Measurements from ENCODE around the gene UBA52. TPM values are rescaled to one million over a fixed set of nuclear protein-coding genes. Genes with fewer than 3 reads are reported as not detected.

The UBA52 gene
- total and polyA plus RNA-seq, 2 of the 13 experiments (the other 11 are each of a cell fraction or from before 2014, with no cell fraction given): 959 to 1,782 TPM

- TF ChIP-seq ZNF318 (CRISPR knock-in tag; IDR thresholded peaks at IDR 0.05) (no peak), ZBTB7A (CRISPR knock-in tag; IDR thresholded peaks at IDR 0.05) (0 out of 2 replicates have a peak, but pooled peaks have one; percentile 24), ARID2 (CRISPR knock-in tag; IDR thresholded peaks at IDR 0.05; ENCODE audit: borderline replicate concordance) (no peak), ZNF577 (CRISPR knock-in tag; IDR thresholded peaks at IDR 0.05; ENCODE audit: borderline replicate concordance, low read depth) (no peak), ZNF512 (CRISPR knock-in tag; IDR thresholded peaks at IDR 0.05) (no peak), ZNF784 (CRISPR knock-in tag; IDR thresholded peaks at IDR 0.05; ENCODE audit: borderline replicate concordance) (no peak), ZNF83 (CRISPR knock-in tag; IDR thresholded peaks at IDR 0.05; ENCODE audit: borderline replicate concordance) (peak; percentile 20; the same call in 1 of the 2 replicates), LRRFIP1 (CRISPR knock-in tag; conservative IDR thresholded peaks at IDR 0.05) (no peak), ZNF607 (CRISPR knock-in tag; IDR thresholded peaks at IDR 0.05; ENCODE audit: borderline replicate concordance) (peak; percentile 82), ZMYM2 (CRISPR knock-in tag; IDR thresholded peaks at IDR 0.05) (peak; percentile 95), ZNF143 (CRISPR knock-in tag; IDR thresholded peaks at IDR 0.05) (no peak), NFYC (CRISPR knock-in tag; IDR thresholded peaks at IDR 0.05) (peak; percentile 78), TAF1 (CRISPR knock-in tag; IDR thresholded peaks at IDR 0.05) (peak; percentile 71; the same call in 1 of the 2 replicates), KLF16 (CRISPR knock-in tag; IDR thresholded peaks at IDR 0.05) (peak in 1 of 2 experiments; percentile 57; a peak in 2 of 4 replicates)
Measured at GRCh38 chr19:18557411-18558201, 14.1 kb upstream of the UBA52 start, which contains the start of gene KXD1 (continued).
